Kasumi-1 (cell line): ENCODE results near the gene ORAI3.
A peak's percentile ranks its signal among the peaks of the same experiment; 100 is the strongest.
"Not testable (repeated sequence)": the region's sequence is repeated elsewhere in the genome, so short reads cannot be mapped to it uniquely, and the experiment has no call there.

Experiments
- DNase-seq, 2 experiments: peaks; one replicate each; lab custom pipeline; 2025; lab: John Stamatoyannopoulos, UW

The ORAI3 gene

GRCh38 chr16:30924076-30924912, 24.6 kb upstream of the ORAI3 start:
- no peak for DNase-seq

GRCh38 chr16:30924913-30925631, 23.8 kb upstream of the ORAI3 start:
- DNase-seq = no peak

GRCh38 chr16:30925632-30925987, 23.3 kb upstream of the ORAI3 start:
- no peak for DNase-seq

GRCh38 chr16:30925995-30926811, 22.7 kb upstream of the ORAI3 start:
- no peak for DNase-seq

- DNase-seq = no peak
Observed at GRCh38 chr16:30926937-30927788, 21.7 kb upstream of the ORAI3 start.

- peak; percentile 26 to 33 for DNase-seq
Observed at GRCh38 chr16:30927789-30928378, 21.0 kb upstream of the ORAI3 start.

GRCh38 chr16:30928390-30928789, 20.5 kb upstream of the ORAI3 start:
- DNase-seq = no peak

- no peak for DNase-seq
Observed at GRCh38 chr16:30929167-30929566, 19.7 kb upstream of the ORAI3 start.

- no peak for DNase-seq
Observed at GRCh38 chr16:30930160-30930571, 18.7 kb upstream of the ORAI3 start.

- no peak for DNase-seq
Observed at GRCh38 chr16:30931068-30931650, 17.7 kb upstream of the ORAI3 start.

- DNase-seq = peak; percentile 49 to 52
Observed at GRCh38 chr16:30934827-30935557, 13.9 kb upstream of the ORAI3 start.

GRCh38 chr16:30937692-30938091, 11.2 kb upstream of the ORAI3 start:
- DNase-seq = no peak

- not testable (repeated sequence) for DNase-seq
Observed at GRCh38 chr16:30939571-30939970, 9.3 kb upstream of the ORAI3 start.

- DNase-seq = peak; percentile 23 to 35
Observed at GRCh38 chr16:30941600-30942425, 7.1 kb upstream of the ORAI3 start.

- DNase-seq = no peak
Observed at GRCh38 chr16:30942426-30942806, 6.5 kb upstream of the ORAI3 start.

GRCh38 chr16:30944352-30944751, 4.5 kb upstream of the ORAI3 start:
- no peak for DNase-seq

- DNase-seq = no peak
Observed at GRCh38 chr16:30946671-30947540, 2.0 kb upstream of the ORAI3 start.

GRCh38 chr16:30947541-30947858, 1.4 kb upstream of the ORAI3 start:
- DNase-seq = no peak
